HG02763 (cell line): Measurements from ENCODE around the gene C1orf115.
A peak's percentile ranks its signal among the peaks of the same experiment; 100 is the strongest.
"Not testable (repeated sequence)": the region's sequence is repeated elsewhere in the genome, so short reads cannot be mapped to it uniquely, and the experiment has no call there.

ENCODE experiments used
- ATAC-seq: cut with Tn5 transposase; IDR thresholded peaks from one replicate; pipeline ENCODE4 v1.9.1; 2021; ENCODE audit warnings: mild to moderate bottlenecking, moderate library complexity; ENCODE audit not compliant: unreplicated experiment

The C1orf115 gene

DNA sequence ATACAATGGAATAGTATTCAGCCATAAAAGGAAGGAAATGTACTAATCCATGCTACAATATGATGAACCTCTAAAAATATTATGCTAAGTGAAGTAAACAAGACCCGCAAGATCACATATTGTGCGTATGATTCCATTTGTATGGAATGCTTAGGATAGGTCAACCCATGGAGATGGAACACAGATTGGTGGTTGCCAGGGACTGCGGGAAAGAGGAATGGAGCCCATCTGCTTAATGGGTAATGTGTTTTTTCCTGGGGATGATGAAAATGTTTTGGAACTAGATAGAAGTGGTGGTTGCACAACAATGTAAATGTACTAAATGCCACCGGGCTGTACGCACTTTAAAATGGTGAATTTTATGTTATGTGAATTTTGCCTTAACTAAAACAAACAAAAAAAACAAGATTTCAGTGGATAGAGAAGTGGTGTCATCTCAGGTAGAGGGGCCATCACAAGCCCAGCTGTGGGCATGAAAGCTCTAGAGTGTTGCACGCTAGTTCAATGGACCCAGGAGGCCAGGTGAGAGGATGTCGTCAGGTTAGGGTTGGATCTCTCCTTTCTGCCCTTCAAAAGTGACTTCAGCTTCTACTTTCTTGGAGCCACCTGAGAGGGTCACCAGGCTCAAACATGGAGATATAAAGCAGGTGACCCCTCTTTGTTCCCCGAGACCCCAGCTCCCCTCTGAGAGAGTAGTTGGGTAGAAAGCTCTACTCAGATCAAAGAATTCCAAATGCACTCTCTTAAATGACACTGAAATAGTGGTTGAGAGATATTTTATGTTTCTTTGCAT lies 2.5 kb downstream of the C1orf115 start:
- ATAC-seq: no peak

GRCh38 chr1:220694866-220695382 lies 4.8 kb downstream of the C1orf115 start:
- no peak for ATAC-seq

GRCh38 chr1:220695426-220695825 lies 5.3 kb downstream of the C1orf115 start:
- ATAC-seq: no peak

DNA sequence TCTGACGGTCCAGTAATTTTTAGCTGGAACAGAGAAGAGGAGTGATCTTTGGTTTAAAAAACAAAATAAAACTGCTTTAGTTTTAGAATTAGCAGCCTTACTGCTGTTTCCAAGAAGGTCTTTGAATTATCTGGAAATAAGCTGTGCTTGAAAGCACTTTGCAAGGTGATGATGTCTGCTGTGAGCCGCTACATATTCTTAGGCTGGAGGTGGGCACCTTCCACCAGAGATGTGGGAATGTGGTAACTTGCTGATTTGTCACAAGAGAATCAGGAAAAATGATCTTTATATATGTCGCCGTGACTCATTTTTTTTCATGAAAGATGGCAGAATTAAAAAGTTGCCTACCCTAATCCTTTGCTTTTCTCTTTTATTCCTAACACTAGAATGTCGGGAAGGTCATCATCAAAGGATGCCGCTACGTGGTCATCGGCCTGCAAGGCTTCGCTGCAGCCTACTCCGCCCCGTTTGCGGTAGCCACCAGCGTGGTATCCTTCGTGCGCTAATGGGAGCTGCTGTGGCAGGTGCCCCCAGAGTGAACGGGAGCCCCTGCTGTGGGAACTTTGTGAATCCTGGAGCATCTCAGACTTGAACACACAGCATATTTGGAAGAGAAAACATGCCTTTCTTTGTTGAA lies 6.2 kb downstream of the C1orf115 start:
- no peak for ATAC-seq

DNA sequence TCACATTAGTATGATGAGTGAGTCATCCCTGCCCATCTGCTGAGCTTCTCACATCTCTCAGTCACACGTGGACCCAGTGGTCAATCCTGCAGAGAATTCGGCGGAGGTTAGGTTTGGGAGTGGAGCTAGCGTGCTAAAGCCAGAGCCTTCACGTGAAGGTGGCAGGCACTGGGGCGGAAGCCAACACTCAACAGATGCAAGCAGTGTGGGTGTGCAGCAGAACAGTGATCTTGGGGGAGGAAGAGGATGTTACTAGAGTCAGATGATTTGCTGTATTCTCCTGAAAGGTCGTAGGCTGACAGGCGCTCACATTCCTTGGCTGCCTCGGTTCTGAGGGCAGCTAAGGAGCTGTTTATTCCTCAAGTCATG lies 6.7 kb downstream of the C1orf115 start:
- no peak for ATAC-seq

- no peak for ATAC-seq
Measured at GRCh38 chr1:220697326-220697725, 7.2 kb downstream of the C1orf115 start.

GRCh38 chr1:220698607-220699016 lies 8.4 kb downstream of the C1orf115 start:
- no peak for ATAC-seq

- no peak for ATAC-seq
Measured at GRCh38 chr1:220699044-220699443, 8.9 kb downstream of the C1orf115 start.

DNA sequence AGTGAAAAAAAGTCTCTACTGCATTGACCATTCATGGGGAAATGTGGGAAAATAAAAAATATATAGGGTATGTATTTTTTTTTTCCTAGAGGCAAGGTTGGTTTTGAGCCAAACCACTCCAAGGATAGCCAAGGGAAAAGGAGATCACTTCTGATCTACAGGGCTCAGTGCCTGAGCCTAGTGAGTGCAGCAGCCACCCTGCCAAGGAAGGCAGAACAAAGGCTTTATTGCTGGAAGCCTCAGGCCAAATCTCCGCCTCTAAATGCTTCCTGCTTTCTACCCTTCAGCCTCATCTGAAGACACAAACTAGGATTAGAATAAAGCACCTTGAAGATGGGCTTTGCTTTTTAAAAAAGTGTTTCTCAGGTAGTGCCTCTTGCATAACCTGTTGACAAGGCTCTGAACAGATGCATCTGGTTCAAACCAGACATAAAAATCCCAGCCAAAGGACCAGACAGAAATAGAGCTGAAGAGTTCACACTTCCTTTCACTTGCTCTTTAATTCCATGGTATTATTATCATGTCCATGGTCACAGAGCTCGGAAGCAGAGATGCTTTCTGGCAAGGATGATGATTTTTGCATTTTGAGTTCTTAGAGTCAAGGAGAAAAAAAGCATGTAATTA lies 10.5 kb downstream of the C1orf115 start:
- no peak for ATAC-seq

- ATAC-seq: no peak
Measured at GRCh38 chr1:220701974-220702373, 11.8 kb downstream of the C1orf115 start.

DNA sequence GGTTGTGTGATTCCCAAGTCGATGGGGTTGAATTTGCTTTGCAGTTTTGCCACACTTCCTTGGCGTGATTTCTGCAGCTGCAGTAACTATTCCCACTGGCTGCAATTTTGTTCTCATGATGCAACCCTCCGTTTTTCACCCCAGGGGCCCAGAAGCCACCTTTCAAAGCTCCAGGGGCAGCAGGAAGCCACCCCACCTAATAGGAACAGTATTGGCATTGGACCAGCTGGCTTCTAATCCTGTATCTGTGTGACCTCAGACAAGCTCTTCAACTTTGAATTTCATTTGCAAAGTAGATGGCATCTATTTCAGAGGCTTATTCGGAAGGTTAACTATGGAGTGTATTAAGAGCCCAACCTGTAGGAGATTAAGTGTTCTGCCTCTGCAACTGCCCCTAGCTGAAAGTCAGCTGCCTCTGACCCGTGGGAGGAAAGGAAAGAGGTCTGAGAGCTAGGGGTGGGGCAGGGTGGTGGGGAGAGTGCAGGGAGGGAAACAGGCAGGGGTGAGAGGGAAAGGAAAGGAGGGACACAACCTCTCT lies 12.6 kb downstream of the C1orf115 start:
- no peak for ATAC-seq

GRCh38 chr1:220703305-220703704 lies 13.1 kb downstream of the C1orf115 start:
- ATAC-seq: no peak

DNA sequence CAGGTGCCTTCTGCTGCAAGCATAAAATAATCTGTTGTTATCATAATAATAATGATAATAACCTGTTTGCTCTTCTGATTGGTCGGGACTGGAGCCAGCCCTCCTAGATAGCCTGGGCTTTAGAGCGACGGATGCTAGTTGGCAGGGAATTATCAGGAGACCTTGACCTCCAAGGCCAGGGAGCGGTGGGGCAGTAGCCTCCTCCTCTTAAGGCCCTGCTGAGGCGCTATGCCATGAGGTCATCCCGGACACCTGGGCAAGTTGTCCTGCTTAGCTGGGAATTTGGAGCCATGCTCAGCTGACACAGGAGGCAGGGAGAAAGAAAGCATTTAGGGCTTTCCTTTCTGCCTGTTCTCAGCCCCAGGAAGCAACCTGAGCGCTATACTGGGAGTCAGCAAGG lies 15.6 kb downstream of the C1orf115 start:
- no peak for ATAC-seq

DNA sequence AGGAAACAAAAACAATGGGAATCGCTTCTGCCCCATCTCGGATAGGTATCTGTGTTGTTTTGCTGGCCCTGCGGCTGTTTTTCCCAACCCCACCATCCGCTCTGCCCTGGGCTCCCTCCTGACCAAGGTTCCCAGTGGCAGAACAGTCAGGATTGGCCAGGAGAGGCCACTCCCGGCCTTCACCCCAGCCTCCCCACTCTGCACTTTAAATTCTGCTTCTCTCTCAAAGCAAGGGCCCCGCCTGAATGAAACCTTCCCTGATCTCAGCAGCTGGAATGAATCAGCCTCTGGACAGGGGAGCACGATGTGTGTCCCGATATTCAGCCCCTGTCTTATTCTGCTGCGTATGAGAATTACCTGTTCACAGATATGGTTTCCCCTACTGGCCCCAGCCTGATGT lies 16.3 kb downstream of the C1orf115 start:
- no peak for ATAC-seq

DNA sequence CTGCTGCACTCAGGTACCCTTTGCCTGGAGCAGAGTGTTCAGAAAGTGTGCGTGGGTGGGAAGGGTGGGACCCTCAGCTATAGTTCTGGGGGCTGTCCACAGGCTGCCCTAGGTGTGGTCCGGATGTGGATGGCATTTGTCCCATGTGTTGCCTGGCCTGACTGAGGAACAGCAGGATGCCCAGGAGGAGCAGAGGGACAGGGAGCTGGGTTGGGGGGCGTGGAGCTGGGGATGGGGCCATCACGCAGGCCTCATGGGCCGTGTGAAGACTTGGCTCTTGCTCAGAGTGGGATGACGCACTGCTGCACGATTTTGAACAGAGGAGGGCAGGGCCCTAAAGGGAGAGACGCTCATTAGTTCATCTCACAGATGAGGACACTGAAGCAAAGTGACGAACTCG lies 17.0 kb downstream of the C1orf115 start:
- ATAC-seq: no peak

GRCh38 chr1:220708244-220708643 lies 18.1 kb downstream of the C1orf115 start:
- no peak for ATAC-seq

GRCh38 chr1:220708936-220709801 lies 19.0 kb downstream of the C1orf115 start:
- ATAC-seq: no peak

- ATAC-seq: no peak
Measured at GRCh38 chr1:220710333-220710732, 20.2 kb downstream of the C1orf115 start.

DNA sequence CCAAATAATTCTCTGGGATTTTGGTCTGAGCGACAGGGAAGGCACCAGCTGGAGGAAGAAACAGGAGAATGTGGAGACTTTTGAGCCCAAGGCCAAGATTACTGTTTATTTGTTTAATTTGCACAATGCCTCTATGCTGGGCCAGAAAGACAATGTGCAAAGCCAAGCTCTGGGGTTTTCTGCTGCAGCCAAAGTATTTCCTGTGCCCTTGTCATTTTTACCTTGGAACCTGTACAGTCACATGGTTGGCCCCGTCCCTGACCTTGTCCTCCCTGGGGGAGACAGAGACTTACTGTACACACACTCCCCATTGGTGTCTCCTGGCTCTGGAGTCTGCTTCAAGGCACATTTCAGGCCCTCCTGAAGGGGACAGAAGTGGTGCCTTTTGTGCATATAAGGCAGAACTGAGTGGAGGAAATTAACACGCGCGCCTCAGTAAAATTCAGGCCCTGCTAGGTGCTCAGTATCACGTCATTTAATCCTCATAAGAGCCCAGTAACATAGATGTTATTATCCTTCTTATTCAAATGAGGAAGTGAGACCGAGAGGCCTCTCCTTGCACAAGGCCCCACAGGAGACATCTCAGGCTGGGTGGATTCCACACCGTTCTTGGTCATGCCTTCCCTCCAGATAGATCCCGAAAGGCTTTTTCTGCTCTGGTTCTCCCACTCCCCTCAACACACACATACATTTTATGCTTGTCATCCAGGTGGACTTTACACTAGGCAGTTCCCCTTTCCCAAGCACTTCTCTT lies 21.1 kb downstream of the C1orf115 start:
- peak; percentile 79 for ATAC-seq

- not testable (repeated sequence) for ATAC-seq
Measured at GRCh38 chr1:220715986-220716385, 25.8 kb downstream of the C1orf115 start.
